CD4-positive, alpha-beta T cell treated with Interleukin-10 for 1 hour (primary cell): Measurements from ENCODE around the gene BCAS3.

ENCODE experiments used
- DNase-seq: peaks from one replicate; pipeline ENCODE4 v3.0.0-alpha.2; 2020

BCAS3 gene

GRCh38 chr17:61175298-61176142 lies 497.9 kb downstream of the BCAS3 start:
- no peak for DNase-seq

- DNase-seq, result no peak
These were observed 499.7 kb downstream of the BCAS3 start for GRCh38 chr17:61177351-61177750.

- no peak for DNase-seq
These were observed 500.6 kb downstream of the BCAS3 start for GRCh38 chr17:61178284-61178683.

GRCh38 chr17:61179380-61179806 lies 501.7 kb downstream of the BCAS3 start:
- DNase-seq, result no peak

GRCh38 chr17:61183793-61184192 lies 506.1 kb downstream of the BCAS3 start:
- no peak for DNase-seq

- DNase-seq, result no peak
These were observed 507.7 kb downstream of the BCAS3 start for GRCh38 chr17:61185385-61185784.

GRCh38 chr17:61187038-61187437 lies 509.4 kb downstream of the BCAS3 start:
- no peak for DNase-seq

GRCh38 chr17:61188081-61188480 lies 510.4 kb downstream of the BCAS3 start:
- DNase-seq, result no peak

GRCh38 chr17:61189968-61190367 lies 512.3 kb downstream of the BCAS3 start:
- DNase-seq, result no peak

- no peak for DNase-seq
These were observed 518.7 kb downstream of the BCAS3 start for GRCh38 chr17:61196302-61196704.

- no peak for DNase-seq
These were observed 519.1 kb downstream of the BCAS3 start for GRCh38 chr17:61196799-61197198.

GRCh38 chr17:61199431-61200338 lies 522.0 kb downstream of the BCAS3 start:
- no peak for DNase-seq

- DNase-seq, result no peak
These were observed 522.7 kb downstream of the BCAS3 start for GRCh38 chr17:61200339-61200715.

- DNase-seq, result no peak
These were observed 523.6 kb downstream of the BCAS3 start for GRCh38 chr17:61201211-61201610.

- no peak for DNase-seq
These were observed 524.9 kb downstream of the BCAS3 start for GRCh38 chr17:61202564-61202963.

- DNase-seq, result no peak
These were observed 526.0 kb downstream of the BCAS3 start for GRCh38 chr17:61203671-61204131.

GRCh38 chr17:61204456-61204855 lies 526.8 kb downstream of the BCAS3 start:
- DNase-seq, result no peak

- DNase-seq, result no peak
These were observed 527.8 kb downstream of the BCAS3 start for GRCh38 chr17:61205401-61205800.

- no peak for DNase-seq
These were observed 528.3 kb downstream of the BCAS3 start for GRCh38 chr17:61205931-61206330.

- DNase-seq, result no peak
These were observed 529.3 kb downstream of the BCAS3 start for GRCh38 chr17:61206922-61207321.

- no peak for DNase-seq
These were observed 530.9 kb downstream of the BCAS3 start for GRCh38 chr17:61208301-61209105.

GRCh38 chr17:61209106-61209439 lies 531.4 kb downstream of the BCAS3 start:
- no peak for DNase-seq

GRCh38 chr17:61209525-61209924 lies 531.9 kb downstream of the BCAS3 start:
- DNase-seq, result no peak
